GM18873 (cell line): Measurements from ENCODE around the gene NPY4R.
"Not testable (repeated sequence)": the region's sequence is repeated elsewhere in the genome, so short reads cannot be mapped to it uniquely, and the experiment has no call there.

Source experiments
- ATAC-seq: cut with Tn5 transposase; IDR thresholded peaks from one replicate; pipeline ENCODE4 v1.9.1; 2021; ENCODE audit warnings: mild to moderate bottlenecking, moderate library complexity, moderate number of reproducible peaks; ENCODE audit not compliant: unreplicated experiment, low FRiP score

NPY4R gene, protein sequence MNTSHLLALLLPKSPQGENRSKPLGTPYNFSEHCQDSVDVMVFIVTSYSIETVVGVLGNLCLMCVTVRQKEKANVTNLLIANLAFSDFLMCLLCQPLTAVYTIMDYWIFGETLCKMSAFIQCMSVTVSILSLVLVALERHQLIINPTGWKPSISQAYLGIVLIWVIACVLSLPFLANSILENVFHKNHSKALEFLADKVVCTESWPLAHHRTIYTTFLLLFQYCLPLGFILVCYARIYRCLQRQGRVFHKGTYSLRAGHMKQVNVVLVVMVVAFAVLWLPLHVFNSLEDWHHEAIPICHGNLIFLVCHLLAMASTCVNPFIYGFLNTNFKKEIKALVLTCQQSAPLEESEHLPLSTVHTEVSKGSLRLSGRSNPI

DNA sequence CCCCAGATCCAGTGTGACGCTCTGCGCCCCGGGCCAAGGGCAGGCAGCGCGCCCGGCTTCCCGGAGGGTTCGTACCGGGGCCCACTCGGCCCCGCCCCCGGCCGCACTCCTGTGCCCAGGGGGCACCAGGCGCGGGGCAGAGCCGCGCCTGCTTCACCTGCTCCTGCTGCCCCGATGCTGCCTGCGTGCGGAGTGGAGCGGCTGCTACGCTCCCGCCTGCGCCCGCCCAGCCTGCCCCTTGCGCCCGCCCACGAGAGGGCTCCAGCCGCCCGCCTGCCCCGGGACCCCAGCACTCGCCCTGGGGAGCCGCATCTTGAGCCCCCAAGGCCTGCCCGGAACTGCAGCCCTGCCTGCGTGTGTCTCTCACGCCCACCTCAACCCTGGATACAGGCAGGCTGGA, at the start of gene NPY4R:
TSS of gene NPY4R (minus strand) at position 194 of the 400 bp plus-strand sequence. CDS start 3,323 bp downstream, outside the sequence.
- not testable (repeated sequence) for ATAC-seq

DNA sequence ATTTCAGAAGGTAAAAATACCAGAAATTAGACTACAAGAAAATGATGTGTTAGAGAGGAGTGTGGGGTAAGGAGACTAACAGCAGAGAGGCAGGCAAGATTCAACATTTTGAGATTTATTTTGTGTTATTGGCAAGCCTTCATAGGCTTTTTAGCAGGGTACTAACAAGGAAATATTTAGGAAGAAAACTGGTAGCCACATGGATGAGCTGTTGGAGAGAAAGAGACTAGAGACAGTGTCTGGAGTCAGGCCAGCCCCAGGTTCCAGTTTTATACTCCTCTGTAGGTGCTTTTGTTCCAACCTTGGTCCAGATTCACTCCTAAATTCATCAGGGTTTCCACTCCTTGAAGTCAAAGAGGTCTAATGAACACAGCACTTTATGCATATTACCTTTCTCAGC, 49.6 kb upstream of the NPY4R start:
- no peak for ATAC-seq

DNA sequence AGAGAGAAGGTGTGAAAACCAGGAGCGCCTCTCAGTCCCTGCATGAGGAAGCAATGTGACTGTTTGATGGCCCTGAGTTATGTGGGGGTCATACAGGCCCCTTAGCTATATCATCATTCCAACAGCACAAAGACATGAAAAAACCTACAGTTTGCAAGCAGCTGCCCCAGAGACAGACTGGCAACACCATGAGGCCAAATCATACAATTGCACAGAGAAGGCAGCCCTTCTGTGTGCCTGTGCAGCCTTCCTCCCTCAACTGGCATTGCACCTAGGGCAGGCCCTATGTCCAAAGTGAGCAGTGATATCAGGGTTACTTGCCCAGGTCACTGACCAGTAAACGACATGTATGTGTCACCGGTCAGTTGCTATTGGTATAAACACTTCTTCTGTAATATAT, 49.1 kb upstream of the NPY4R start:
- ATAC-seq: no peak

DNA sequence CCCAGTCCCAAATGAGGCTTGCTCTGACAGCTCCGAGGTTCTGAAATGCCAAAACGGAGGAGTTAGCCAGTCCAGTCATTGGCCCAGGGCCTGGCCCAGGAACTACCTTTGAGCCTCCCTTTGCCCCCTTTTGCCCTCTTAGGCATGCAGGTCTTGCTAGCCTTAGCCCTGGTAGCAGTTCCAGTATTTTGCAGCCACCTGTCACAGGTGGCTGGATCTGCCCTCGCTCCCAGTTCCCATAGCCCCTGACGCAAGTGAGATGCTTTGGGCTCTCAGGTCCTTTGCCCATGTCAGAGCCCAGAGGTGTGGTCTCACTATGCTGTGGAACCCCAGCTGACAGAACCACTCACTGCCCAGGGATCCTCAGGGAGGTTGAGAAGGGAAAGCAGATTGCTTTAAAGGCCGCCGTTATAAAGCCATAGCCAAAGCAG, 48.7 kb upstream of the NPY4R start:
- ATAC-seq: no peak

DNA sequence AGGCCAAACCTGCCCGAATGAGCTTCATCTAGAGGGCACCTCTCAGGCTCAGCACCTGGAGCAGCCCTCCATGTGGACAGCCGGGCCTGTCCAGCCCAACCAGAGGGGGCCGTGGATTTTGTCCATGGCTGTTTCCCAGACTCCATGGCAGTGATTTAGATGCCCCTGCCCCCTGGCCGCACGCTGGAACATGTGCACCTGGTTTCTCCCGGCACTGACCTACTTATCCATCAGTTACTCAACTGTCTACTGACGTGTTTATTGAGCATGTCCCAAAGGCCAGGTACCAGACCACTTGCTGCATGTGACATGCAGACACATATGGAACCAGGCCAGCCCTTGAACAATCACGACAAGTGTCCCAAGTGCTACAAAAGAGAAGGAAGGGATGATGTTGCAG, 47.6 kb upstream of the NPY4R start:
- not testable (repeated sequence) for ATAC-seq

DNA sequence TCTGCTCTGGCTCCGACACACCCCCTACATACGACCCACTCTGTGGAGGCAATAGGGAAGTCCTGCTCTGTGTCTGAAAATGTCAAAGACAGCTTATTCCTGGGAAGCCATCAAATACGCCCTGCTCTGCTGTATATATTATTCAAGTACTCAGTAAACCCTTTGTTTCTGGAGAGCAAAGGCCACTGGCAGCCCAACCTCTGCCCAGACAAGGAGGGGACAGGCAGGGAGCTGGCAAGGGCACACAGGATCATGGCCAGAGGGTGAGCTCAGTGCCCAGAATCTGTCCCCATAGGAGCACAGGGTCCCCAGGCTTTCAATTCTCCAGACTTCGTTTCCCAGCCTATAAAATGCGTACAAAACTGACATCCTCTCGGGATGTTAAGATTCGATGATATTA, 47.0 kb upstream of the NPY4R start:
- ATAC-seq: not testable (repeated sequence)

DNA sequence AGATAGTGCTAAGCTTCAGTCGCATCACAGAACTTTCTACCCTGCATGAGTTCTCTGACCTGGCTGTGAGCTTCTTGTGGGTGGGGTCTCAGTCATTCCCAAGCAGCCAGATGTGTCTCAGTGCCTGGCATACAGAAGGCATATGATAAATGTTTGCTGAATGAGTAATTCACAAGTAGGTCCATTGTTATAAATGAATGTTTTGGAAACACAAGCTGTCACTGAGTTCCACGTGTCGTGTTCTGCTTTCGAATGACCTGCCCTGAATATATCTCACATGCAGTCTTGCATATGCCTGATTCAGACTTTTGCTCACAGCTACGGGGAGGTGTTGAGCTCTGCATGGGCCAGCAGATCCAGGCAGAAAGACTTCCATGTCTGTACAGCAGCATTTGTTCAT, 46.2 kb upstream of the NPY4R start:
- ATAC-seq: not testable (repeated sequence)

DNA sequence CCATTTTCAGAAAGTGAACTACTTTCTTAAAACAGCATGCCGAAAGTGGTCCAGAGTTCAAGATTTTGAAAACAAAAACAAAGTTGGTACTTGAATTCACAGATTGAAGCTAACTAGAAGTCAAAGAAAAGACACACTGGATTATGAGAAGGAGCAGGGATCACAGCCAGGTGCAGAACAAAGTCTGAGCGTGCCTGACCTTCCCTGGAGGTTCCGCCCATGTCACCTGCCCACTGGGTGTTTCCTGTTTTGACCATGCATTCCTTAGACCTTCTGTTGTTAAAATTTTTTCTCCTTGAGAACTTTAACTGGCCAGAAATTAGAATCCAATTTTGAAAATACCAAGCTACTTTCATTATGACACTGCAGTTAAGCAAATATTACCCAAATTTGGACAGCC, 34.2 kb upstream of the NPY4R start:
- ATAC-seq: not testable (repeated sequence)

DNA sequence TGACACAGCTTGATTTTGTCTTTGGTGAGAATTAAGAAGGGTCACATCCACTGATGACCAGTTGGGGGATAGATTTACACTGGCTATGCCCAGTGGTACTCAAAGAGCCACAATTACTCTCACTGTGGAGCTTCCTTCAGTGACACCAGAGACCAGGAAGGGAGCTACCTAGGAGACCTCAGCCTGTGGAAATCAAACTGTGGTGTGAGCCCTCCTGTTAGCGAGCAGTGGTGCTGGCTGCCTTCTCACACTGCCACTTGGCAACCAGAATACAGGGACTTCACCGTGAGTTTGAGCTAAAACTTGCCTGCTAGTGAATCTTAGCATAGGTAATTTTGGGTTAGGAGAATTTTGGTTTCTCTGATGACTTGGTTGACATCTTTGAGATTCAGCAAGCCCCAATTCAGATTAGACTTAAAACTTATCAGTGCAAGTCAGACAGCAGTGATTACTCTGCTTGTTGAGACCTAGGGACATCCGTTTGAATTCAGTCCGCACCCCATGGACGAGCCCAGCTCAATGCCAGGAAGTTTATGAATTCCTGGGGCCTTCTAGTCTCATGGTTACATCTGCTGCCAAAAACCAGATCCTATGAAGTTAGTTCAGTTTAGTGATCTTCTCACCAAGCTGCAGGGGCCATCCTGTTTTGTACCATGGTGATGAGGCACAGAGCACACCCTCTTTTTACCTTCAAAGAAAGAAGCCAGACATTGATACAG, 33.4 kb upstream of the NPY4R start:
- ATAC-seq: not testable (repeated sequence)

DNA sequence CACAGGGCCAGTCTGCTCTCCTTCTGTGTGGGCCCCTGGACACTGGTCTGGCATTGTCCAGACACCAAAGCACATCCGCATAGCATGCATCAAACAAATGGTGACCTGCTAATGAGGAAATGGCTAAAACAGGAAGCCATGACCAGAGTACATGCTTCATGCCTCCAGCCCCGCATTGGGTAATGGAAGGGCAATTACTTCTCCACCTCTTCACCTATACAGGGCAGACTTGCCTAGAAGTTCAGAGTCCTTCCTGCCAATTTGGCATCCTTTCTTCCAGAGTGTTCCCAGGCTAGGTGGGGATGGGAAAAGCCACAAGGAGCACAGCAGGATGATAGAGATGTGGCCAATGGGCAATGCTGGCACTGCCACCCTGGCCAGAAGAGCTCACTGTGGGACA, 32.1 kb upstream of the NPY4R start:
- not testable (repeated sequence) for ATAC-seq

DNA sequence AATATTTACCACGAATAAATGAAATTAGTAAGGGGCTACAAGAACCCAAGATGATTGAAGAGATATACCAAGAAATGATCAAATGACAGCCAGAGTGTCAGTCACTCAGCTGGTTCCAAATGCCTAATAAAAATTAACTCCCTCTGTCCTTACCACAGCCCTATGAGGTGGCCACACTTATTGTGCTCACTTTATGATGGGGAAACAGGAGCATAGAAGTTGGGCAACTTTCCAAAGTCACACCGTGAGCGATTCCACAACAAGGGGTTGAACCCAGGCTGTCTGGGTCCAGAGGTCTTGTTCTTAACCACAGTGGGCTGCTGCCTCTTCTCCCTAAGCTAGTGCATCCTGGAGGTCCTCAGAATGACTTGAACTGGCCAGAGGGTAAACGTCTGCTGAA, 31.6 kb upstream of the NPY4R start:
- ATAC-seq: not testable (repeated sequence)

DNA sequence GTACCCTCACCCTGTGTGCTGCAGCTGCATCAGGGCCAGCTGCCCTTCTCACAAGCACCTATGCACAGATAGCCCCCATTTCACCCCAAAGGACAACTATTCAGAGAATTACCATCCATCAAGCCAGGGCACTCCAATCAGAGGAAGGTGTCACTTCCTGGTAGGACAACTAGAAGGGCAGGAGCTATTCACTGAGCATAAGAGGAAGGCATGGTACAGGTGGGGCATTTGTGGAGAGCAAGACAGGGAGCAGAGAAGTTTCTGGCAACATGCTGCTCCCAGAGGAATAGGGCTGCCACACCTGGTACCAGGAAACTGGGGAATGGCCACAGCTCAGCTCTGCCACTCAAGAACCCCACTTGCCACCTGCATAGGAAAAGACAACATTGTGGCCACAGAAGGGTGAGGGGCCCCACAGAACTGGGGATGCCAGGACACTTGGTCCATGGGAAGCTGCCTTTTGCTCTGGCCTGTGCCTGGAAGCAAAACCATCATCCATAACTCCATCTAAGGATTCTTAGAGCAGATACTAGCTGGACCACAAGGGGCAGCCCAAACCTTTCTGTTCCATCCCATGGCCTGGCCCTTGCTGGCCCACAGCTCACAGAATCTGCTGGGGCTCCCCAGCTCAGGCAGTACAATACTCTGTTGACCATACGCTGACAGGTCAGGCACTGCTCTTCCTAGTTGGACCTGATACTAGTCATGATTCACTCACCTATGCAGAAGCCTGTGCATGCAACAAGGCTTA, 25.8 kb upstream of the NPY4R start:
- not testable (repeated sequence) for ATAC-seq

DNA sequence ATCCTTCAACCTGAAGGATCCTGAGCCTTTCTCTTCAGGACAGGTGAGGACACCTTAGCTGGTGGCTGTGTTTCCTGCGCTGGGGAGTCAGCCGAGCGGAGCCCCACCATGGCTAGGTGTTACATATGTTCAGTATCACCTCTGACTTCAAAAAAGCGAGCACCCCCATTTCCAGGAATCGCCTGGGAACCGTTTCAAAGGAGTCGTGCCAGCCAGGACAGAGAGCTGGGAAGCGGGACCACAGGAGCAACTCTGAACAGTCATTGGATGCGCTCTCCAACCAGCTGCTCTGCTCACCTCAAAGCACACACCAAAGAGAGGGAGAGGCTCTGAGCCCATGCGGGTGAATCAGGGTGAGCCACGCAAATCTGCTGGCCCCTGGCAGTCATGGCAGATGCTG, 24.5 kb upstream of the NPY4R start:
- not testable (repeated sequence) for ATAC-seq

DNA sequence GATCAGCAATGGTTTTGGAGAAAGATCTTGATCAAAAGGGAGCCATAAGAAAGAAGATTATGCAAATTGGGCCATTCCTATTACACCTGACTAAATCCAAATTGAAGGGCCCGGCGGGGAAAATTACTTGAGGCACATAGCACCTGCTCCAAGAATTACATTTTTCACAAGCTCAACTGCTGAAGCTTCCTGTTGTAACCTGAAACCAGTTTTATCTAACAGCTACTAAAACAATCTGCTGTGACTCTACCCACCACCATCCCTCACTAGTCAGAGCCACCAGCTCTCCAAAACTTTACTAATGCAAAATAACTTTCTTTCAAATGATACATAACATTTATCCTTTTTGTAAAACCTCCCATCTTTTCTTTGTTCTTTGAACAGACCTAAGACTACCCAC, 20.7 kb upstream of the NPY4R start:
- ATAC-seq: not testable (repeated sequence)

DNA sequence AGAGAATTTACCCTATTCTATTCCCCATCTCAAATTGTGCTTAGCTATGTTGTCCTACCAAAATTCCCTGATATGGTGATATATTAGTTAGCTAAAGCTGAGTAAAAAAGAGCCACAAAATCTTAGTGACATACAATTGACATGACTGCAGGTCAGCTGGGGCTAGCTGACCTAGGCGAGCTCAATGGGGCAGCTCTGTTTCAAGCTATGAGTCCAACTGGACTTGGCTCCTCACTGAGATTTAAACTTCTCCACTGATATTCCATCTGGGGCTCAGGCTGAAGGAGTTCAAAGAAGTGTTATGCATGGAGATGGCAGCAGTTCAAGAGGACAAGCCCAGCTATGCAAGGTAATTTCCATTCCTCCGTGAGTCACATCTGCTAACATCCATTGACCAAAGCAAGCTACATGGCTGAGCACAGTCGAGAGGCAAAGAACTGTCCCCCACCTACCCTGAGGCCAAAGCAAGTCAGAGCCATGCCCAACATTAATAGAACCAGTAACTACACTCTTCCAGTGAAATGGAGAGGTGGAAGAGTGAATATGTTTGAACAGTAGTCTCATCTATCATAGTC, 9.1 kb upstream of the NPY4R start:
- not testable (repeated sequence) for ATAC-seq

DNA sequence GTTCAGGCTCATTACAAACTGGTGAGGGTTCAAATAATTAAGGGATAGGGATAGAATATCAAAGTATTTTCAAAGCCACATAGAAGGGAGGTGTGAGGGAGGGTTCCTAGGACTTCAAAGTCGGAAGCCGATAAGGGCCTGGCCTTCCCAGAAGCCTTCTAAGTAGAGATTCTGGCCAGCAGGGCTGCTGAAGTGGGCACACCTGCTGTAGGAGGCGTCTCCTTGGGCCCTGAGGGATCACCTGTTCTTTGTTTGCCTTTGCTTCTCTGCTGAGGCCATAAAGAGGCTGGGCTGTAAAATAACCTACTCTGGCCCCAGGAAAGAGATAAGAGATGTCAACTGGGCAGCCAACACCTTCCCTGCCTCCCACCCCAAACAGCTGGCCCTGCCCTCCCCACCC, 8.0 kb upstream of the NPY4R start:
- ATAC-seq: not testable (repeated sequence)

DNA sequence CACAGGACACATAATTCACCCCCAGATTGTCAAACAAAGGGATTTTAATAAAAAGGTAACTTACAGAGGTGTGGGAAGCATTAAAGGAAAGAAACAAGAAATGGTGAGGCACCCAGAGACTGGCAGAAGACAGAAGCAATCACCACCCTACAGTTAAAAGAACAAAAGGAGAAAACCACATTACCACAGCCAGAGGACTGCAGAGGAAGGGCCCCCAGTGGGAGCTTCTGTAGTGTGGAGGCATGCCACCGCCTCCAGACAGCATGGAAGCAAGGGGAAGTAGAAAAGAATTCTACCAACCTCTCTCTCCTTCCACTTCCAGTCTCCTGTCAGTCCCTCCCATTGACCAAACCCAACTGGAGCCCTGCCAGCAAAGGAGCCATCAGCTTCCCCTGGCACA, 4.4 kb upstream of the NPY4R start:
- ATAC-seq: not testable (repeated sequence)

DNA sequence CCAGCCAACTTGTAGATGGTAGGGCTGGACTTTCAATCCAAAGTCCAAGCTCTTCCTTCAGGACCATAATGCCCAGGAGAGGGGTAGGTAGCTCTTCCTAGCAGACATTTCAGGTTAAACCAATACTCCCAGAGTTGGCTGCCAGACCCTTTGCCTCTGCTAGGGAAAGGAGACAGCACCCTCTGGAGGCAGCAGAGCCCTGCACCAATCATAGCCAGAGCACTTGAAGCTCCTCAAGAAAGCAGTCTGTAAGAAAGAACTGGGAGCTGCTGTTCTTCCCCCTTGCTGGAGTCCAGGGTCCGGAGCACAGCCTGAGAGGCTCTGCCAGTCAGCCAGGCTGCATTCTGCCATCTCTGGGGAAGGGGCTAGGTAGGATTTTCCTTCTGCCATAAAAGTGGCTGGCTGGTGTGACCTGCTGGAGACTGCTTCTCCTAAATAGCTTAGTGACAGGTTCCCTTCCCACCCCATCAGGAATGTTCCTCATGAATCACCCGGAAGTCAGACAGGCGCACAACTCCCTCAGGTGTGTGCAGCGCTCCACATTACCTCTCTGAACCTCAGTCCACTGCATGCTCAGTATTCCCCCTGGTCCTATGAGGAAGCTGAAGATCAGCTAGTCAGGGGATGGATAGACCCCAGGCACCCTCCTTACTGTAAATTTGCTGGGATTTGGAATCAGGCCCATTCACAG, 2.5 kb upstream of the NPY4R start:
- ATAC-seq: not testable (repeated sequence)

DNA sequence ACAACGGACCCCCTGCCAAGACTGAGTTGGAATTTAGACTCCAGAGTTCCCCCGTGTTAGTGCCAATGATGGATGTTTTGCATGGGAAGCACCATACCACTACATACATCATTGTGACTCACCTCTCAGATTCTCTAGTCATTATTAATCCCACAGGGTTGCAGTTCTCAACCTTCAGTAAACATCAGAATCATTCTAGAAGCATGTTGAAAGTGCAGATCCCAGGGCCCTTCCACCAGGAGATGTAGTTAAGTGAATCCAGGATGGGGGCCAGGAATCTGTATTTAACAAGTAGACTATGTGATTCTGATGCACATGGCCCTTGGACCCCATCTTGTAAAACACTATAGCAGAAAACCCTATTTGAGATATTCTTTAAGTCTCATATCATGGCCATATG, 2.1 kb downstream of the NPY4R start:
- ATAC-seq: not testable (repeated sequence)

DNA sequence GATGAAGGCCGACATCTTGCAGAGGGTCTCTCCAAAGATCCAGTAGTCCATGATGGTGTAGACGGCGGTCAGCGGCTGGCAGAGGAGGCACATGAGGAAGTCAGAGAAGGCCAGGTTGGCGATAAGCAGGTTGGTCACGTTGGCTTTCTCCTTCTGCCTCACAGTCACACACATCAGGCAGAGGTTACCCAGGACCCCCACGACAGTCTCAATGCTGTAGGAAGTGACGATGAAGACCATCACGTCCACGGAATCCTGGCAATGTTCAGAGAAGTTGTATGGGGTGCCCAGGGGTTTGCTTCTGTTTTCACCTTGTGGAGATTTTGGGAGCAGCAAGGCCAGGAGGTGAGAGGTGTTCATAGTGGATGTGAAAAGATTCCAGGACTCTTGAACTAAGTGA, 3.5 kb downstream of the NPY4R start:
- not testable (repeated sequence) for ATAC-seq
